Measurements from ENCODE around the gene EIF2B4.

EIF2B4 gene

DNA sequence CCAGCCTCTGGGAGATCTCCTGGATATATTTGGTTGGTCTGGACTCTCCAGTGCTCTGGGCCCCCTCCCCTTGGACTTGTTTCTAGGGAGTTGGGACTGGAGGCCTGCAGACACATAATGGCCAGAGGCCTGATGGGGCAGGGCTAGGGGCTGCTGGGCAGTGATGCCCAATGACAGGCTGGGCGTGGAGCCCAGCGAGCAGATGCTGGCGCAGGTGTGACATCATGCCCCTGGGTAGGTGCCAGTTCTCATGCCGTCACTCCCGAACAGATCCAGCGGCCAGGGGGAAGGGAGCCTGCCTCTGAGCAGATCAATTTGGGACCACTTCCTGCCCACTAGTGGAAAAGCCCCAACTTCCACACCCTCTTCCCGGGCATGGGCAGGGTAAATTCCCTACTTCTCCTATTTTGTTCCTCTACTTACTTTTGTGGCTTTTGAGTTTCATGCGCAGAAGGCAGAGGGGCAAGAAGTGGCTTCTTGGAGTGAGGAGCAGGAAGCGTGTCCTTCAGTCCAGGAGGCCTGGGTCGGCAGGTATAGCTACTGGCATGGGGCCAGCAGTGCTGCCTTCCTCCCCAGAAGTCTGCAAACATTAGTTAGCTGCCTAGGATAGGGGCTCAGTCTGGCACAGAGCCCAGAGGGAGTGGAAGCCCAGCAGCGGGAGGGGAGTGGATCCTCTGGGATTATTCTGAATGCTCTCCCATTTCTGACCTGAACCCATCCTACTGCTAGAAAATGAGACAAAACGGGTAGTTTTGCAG lies 53.3 kb downstream of the EIF2B4 start:
- TF ChIP-seq, protein P1, sequence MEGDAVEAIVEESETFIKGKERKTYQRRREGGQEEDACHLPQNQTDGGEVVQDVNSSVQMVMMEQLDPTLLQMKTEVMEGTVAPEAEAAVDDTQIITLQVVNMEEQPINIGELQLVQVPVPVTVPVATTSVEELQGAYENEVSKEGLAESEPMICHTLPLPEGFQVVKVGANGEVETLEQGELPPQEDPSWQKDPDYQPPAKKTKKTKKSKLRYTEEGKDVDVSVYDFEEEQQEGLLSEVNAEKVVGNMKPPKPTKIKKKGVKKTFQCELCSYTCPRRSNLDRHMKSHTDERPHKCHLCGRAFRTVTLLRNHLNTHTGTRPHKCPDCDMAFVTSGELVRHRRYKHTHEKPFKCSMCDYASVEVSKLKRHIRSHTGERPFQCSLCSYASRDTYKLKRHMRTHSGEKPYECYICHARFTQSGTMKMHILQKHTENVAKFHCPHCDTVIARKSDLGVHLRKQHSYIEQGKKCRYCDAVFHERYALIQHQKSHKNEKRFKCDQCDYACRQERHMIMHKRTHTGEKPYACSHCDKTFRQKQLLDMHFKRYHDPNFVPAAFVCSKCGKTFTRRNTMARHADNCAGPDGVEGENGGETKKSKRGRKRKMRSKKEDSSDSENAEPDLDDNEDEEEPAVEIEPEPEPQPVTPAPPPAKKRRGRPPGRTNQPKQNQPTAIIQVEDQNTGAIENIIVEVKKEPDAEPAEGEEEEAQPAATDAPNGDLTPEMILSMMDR (IDR thresholded peaks at IDR 0.05; ENCODE audit: insufficient read depth, low read depth, low read length, missing control alignments): no peak
- DNase-seq (ENCODE audit: low read depth): no peak
- H3K4me3 ChIP-seq (ENCODE audit: low read length): no peak overlapping the region

DNA sequence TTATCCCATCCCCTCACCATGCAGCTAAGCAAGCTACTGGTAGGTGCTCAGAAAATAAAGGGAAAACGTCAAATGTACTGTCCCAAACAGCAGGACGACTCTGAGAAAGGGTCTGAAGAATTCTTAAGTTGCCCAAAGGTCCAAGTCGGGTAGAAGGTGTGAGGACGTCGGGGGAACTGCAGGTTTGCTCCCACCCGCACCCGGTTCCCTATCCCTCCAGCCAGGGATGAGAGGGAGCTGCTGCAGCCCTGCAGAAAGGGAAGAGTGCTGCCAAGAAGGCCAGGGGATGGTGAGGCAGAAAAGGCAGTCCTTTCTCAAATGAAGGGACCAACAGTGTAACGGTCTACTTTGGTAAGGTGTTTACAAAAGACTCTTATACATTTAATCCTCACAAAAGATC lies 55.0 kb downstream of the EIF2B4 start:
- no peak overlapping the region for H3K4me3 ChIP-seq (ENCODE audit: low read length)
- no peak for DNase-seq (ENCODE audit: low read depth)
- TF ChIP-seq, protein P1 (IDR thresholded peaks at IDR 0.05; ENCODE audit: insufficient read depth, low read depth, low read length, missing control alignments): no peak

- TF ChIP-seq, protein P1 (IDR thresholded peaks at IDR 0.05; ENCODE audit: insufficient read depth, low read depth, low read length, missing control alignments): no peak
- no peak for DNase-seq (ENCODE audit: low read depth)
- H3K4me3 ChIP-seq (ENCODE audit: low read length): no peak overlapping the region
These were observed 55.4 kb downstream of the EIF2B4 start for GRCh38 chr2:27314709-27315108.

Measured in epithelial cell of esophagus (primary cell).